Panc1 (cell line): ENCODE results near the gene GTF2F1. TPM values are rescaled to one million over a fixed set of nuclear protein-coding genes. Genes with fewer than 3 reads are reported as not detected.

Experiments used
- ATAC-seq: fragments of 200-7000 bp; cut with Tn5 transposase; 2 replicates; pipeline ENCODE4 v1.9.1; 2020; ENCODE audit warnings: mild to moderate bottlenecking, moderate library complexity
- BruUV-seq: library from RNA; stranded (reverse); fragments of 400-500 nt; replicated peaks from 2 replicates; lab custom pipeline; 2021; lab: Mats Ljungman, UMichigan
- CTCF ChIA-PET: fragments of 300-600 bp; sonication (Branson Sonifier 250); formaldehyde crosslinking; loops from one replicate; lab custom pipeline; 2022; ENCODE audit warnings: antibody characterized with exemption; lab: Charles Lee
- POLR2A ChIA-PET: fragments of 300-600 bp; sonication (Branson Sonifier 250); formaldehyde crosslinking; loops from one replicate; lab custom pipeline; 2022; ENCODE audit warnings: antibody characterized with exemption; lab: Charles Lee
- DNase-seq: peaks from one replicate; pipeline ENCODE4 v3.0.0-alpha.2; 2010; ENCODE audit warnings: low read depth, low spot score
- H3K27ac ChIP-seq: 2 replicates; pipeline ENCODE4 v1.5.1; 2011; ENCODE audit warnings: mild to moderate bottlenecking, low read length, inconsistent platforms
- H3K27me3 ChIP-seq: fragments of 200-500 bp; sonication (Bioruptor generic); 2 replicates; pipeline ENCODE4 v1.6.0; 2014; ENCODE audit warnings: low read length, inconsistent platforms; ENCODE audit not compliant: control insufficient read depth, insufficient read depth
- H3K36me3 ChIP-seq: fragments of 200-500 bp; sonication (Bioruptor generic); 2 replicates; pipeline ENCODE4 v1.5.1; 2014; ENCODE audit warnings: inconsistent platforms, mild to moderate bottlenecking, low read length, moderate library complexity; ENCODE audit not compliant: control insufficient read depth, insufficient read depth
- H3K4me1 ChIP-seq: 2 replicates; pipeline ENCODE4 v1.5.1; 2011; ENCODE audit warnings: inconsistent platforms, mild to moderate bottlenecking, low read length, moderate library complexity; ENCODE audit not compliant: control insufficient read depth, insufficient read depth
- H3K4me3 ChIP-seq, 2 experiments: 2 replicates each; pipeline ENCODE4 v1.5.1; 2011 to 2012; ENCODE audit warnings: low read depth in 2 of 2, low read length in 2 of 2, mild to moderate bottlenecking in 2 of 2, inconsistent platforms in 1 of 2, moderate library complexity in 1 of 2
- H3K9me3 ChIP-seq: fragments of 200-500 bp; sonication (Bioruptor generic); 2 replicates; pipeline ENCODE4 v1.5.1; 2014; ENCODE audit warnings: low read depth, mild to moderate bottlenecking, inconsistent platforms, low read length, moderate library complexity; ENCODE audit not compliant: control insufficient read depth, insufficient read depth
- CTCF ChIP-seq: fragments of 450-650 bp; IDR thresholded peaks from 2 replicates; pipeline ENCODE4 v1.5.1; 2017; ENCODE audit warnings: mild to moderate bottlenecking
- POLR2AphosphoS5 ChIP-seq: IDR thresholded peaks from 2 replicates; pipeline ENCODE4 v1.6.1; 2012; ENCODE audit warnings: mild to moderate bottlenecking, low read depth, low read length, moderate library complexity
- SIN3A ChIP-seq: IDR thresholded peaks from 2 replicates; pipeline ENCODE4 v1.6.1; 2012; ENCODE audit warnings: low read depth, mild to moderate bottlenecking, low read length, moderate library complexity, borderline replicate concordance; ENCODE audit not compliant: insufficient read depth
- TCF7L2 ChIP-seq: IDR thresholded peaks from 2 replicates; pipeline ENCODE4 v1.6.1; 2011; ENCODE audit warnings: mild to moderate bottlenecking, low read depth, low read length, inconsistent platforms
- in situ Hi-C: cut with HindIII; loops from 2 replicates; pipeline ENCODE4 v1.10.0; 2016; ENCODE audit warnings: low sequenced_read_pairs, low pct_unique_long_range_greater_than_20kb
- intact Hi-C: fragments of 100-400 bp; cut with micrococcal nuclease; formaldehyde crosslinking; loops from one replicate; pipeline ENCODE4 v1.10.0; 2022; ENCODE audit not compliant: unreplicated experiment
- total RNA-seq: library from RNA; stranded (reverse); gene quantifications from one replicate; pipeline ENCODE4 v1.2.1, GENCODE V29; 2021; ENCODE audit not compliant: unreplicated experiment
- TF ChIP-seq, protein P1 (sequence below), 2 experiments: IDR thresholded peaks; 2 replicates each; pipeline ENCODE4 v1.6.1; 2011 to 2012; ENCODE audit warnings: low read depth in 2 of 2, control low read depth in 1 of 2, low read length in 1 of 2, mild to moderate bottlenecking in 1 of 2, moderate library complexity in 1 of 2; ENCODE audit not compliant: insufficient read depth in 1 of 2

Gene GTF2F1
- total RNA-seq, 1 experiment from 2014 or later, result 61.1 TPM

GRCh38 chr19:6433663-6434062 lies 40.7 kb upstream of the GTF2F1 start, which contains the start of gene SLC25A41:
Gene SLC25A41 (minus strand): TSS chr19:6433763. CDS start chr19:6433693, 70 bp downstream.
- TF ChIP-seq TCF7L2, result no peak
- TF ChIP-seq, protein P1, sequence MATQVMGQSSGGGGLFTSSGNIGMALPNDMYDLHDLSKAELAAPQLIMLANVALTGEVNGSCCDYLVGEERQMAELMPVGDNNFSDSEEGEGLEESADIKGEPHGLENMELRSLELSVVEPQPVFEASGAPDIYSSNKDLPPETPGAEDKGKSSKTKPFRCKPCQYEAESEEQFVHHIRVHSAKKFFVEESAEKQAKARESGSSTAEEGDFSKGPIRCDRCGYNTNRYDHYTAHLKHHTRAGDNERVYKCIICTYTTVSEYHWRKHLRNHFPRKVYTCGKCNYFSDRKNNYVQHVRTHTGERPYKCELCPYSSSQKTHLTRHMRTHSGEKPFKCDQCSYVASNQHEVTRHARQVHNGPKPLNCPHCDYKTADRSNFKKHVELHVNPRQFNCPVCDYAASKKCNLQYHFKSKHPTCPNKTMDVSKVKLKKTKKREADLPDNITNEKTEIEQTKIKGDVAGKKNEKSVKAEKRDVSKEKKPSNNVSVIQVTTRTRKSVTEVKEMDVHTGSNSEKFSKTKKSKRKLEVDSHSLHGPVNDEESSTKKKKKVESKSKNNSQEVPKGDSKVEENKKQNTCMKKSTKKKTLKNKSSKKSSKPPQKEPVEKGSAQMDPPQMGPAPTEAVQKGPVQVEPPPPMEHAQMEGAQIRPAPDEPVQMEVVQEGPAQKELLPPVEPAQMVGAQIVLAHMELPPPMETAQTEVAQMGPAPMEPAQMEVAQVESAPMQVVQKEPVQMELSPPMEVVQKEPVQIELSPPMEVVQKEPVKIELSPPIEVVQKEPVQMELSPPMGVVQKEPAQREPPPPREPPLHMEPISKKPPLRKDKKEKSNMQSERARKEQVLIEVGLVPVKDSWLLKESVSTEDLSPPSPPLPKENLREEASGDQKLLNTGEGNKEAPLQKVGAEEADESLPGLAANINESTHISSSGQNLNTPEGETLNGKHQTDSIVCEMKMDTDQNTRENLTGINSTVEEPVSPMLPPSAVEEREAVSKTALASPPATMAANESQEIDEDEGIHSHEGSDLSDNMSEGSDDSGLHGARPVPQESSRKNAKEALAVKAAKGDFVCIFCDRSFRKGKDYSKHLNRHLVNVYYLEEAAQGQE (IDR thresholded peaks at IDR 0.05; ENCODE audit: insufficient read depth in 1 of 2, low read depth in 2 of 2, low read length in 1 of 2), result no peak
- no peak for TF ChIP-seq CTCF
- TF ChIP-seq SIN3A, result no peak
- TF ChIP-seq POLR2AphosphoS5, result no peak
- no TSS peak for BruUV-seq
- intact Hi-C loops (no loop called here), in situ Hi-C loops (no loop called here)
- no peak within 1 kb of the TSS for H3K4me3 ChIP-seq
- ChIA-PET CTCF (no interaction called here), POLR2A (interaction anchor here (0.6 kb wide), 1 partner anchor 40 kb away, joined by 11 read pairs; no protein-coding TSS in a partner anchor)
- DNase-seq (no peak), ATAC-seq (no peak)
- H3K9me3 ChIP-seq, result no peaks in the 10 kb centered on the region
- H3K4me1 ChIP-seq, result no peaks in the 10 kb centered on the region
- H3K27ac ChIP-seq, result no peak within 1 kb of the TSS
- H3K36me3 ChIP-seq, result no peaks in the 10 kb centered on the region
- no peaks in the 10 kb centered on the region for H3K27me3 ChIP-seq

GRCh38 chr19:6433165-6433564 lies 40.2 kb upstream of the GTF2F1 start:
- ATAC-seq, result no peak
- CTCF ChIA-PET, result no interaction called here

More at GRCh38 chr19:6433165-6433564, 40.2 kb upstream of the GTF2F1 start:
- no peaks in the 10 kb centered on the region for H3K27me3 ChIP-seq
- H3K9me3 ChIP-seq, result no peaks in the 10 kb centered on the region
- intact Hi-C loops (no loop called here), in situ Hi-C loops (no loop called here)
- TF ChIP-seq CTCF (no peak), POLR2AphosphoS5 (no peak), SIN3A (no peak), TCF7L2 (no peak)
- TF ChIP-seq, protein P1 (IDR thresholded peaks at IDR 0.05; ENCODE audit: insufficient read depth in 1 of 2, low read depth in 2 of 2, low read length in 1 of 2), result no peak
- no TSS peak for BruUV-seq
- DNase-seq, result no peak
- no peaks in the 10 kb centered on the region for H3K36me3 ChIP-seq
- no peak overlapping the region for H3K27ac ChIP-seq
- POLR2A ChIA-PET, result no interaction called here
- no peak overlapping the region for H3K4me3 ChIP-seq
- no peaks in the 10 kb centered on the region for H3K4me1 ChIP-seq
